LNCAP (cell line): ENCODE results near the gene APOB.

Experiments
- TF ChIP-seq, protein P1 (sequence below): fragments of 450-650 bp; IDR thresholded peaks from 2 replicates; pipeline ENCODE4 v1.5.1; 2017; ENCODE audit warnings: mild to moderate bottlenecking

The APOB gene

DNA sequence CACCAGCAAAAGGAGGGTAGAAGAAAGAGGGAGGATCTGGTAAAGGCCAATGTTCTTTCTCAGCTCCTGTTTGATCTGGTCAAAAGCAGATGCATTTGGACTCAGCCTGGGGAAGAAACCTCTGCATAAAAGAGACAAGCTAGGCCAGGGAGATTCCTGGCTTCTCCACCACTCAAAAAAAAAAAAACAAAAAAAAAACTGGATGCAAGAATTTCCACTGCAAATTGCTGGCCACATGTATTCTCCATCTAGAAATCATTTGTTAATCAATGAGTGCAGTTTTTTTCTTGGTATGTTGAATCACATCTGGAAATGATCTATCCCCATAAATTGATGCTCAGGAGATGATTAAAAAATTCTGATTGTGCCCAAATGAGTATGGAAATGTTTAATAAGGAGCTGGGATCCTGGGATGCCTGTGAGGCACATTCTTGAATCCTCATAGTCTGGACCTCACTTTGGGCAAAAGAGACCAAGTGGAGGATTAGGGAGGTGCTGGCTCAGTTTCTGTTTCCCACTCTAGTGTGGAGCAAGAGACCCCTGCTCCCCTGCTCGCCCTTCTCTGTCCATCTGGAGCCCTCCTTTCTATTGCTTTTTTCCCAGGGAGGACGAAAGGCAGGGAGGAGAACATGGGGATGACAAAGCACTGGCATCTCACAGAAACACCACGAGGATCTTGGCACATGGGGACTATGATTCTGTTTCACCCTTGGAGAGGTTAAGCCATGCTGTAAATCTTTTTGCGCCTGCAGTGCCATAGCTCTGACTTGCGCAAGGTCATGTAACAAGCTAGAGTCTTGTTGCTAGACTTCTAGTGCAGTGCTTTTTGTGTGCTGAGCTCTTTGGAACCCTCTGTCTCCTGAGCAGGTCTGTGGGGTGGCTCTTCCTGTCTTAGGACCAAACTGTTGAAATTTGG lies 57.6 kb downstream of the APOB start:
- TF ChIP-seq, protein P1, sequence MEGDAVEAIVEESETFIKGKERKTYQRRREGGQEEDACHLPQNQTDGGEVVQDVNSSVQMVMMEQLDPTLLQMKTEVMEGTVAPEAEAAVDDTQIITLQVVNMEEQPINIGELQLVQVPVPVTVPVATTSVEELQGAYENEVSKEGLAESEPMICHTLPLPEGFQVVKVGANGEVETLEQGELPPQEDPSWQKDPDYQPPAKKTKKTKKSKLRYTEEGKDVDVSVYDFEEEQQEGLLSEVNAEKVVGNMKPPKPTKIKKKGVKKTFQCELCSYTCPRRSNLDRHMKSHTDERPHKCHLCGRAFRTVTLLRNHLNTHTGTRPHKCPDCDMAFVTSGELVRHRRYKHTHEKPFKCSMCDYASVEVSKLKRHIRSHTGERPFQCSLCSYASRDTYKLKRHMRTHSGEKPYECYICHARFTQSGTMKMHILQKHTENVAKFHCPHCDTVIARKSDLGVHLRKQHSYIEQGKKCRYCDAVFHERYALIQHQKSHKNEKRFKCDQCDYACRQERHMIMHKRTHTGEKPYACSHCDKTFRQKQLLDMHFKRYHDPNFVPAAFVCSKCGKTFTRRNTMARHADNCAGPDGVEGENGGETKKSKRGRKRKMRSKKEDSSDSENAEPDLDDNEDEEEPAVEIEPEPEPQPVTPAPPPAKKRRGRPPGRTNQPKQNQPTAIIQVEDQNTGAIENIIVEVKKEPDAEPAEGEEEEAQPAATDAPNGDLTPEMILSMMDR: no peak

DNA sequence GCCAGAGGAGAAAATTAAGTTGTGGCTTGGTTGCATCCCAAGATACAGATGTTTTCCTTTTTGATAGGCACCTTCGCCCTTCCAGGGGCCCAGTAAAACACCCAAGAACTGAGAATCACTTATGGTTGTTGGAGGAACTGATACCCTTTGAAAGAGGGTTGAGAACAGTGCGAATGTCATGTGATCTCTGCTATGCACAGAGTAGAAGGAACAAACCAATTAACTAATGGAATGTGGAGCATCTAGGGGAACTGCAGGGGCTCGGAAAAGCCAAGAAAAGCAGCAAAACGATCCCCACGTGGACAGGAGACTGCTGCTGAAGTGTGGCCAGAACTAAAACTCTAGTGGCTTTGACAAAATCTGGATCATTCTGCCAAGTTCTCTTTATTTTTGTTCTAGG lies 58.8 kb downstream of the APOB start:
- TF ChIP-seq, protein P1: no peak

DNA sequence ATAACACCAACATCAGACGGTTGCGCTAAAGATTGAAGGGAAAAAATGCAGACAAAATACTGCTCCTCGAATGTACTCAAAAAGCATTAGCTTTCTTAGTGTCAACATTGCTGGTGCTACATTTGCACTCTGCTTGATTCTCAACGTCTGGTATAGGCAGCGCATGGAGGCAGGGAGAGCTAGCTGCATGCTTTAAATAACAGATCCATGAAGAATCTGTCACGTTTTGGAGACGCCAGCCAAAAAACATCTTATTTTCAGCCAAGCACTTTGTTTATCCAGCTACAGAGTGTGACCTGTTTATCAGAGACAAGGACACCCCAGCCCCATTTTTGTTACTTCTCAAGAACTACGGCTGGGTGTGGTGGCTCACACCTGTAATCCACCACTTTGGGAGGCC lies 59.5 kb downstream of the APOB start:
- TF ChIP-seq, protein P1: no peak

DNA sequence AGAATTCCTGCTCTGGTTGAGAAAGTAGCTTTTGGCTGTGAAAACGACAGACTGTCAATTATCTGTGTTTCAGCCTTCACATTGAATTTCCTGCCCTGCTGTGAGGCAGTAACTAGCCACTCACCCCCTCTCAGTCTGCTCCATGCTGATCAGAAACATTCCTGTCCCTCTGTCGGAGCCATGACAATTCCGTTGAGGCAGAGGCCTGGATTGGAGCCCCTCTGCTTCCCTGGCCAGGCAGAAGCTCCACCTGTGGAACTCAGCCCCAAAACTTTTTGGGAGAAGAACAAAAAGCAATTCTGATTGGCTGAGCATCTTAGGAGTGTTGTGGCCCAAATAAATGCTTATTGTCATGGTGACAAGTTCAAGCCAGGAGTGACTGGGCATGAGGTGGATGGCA lies 60.0 kb downstream of the APOB start:
- TF ChIP-seq, protein P1: no peak

DNA sequence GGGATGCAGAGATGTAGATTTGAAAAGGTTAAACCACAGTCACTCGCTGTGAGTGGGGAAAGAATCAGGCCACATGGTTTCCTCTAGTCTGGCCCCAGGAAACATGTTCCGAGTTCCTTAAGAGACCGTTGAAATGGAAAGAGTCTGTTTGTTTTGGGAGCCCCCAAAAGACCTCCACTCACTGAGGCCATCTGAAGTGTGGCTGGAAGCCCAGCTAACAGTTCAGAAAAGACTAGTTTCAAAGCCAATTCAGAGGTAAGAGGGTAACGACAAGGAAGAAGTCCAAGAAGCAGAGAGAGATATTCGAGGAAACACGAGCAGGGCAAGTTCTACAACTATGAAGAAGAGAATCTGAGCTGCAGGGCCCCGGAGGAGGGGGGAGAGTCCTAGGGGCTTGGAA lies 61.0 kb downstream of the APOB start:
- TF ChIP-seq, protein P1: no peak

DNA sequence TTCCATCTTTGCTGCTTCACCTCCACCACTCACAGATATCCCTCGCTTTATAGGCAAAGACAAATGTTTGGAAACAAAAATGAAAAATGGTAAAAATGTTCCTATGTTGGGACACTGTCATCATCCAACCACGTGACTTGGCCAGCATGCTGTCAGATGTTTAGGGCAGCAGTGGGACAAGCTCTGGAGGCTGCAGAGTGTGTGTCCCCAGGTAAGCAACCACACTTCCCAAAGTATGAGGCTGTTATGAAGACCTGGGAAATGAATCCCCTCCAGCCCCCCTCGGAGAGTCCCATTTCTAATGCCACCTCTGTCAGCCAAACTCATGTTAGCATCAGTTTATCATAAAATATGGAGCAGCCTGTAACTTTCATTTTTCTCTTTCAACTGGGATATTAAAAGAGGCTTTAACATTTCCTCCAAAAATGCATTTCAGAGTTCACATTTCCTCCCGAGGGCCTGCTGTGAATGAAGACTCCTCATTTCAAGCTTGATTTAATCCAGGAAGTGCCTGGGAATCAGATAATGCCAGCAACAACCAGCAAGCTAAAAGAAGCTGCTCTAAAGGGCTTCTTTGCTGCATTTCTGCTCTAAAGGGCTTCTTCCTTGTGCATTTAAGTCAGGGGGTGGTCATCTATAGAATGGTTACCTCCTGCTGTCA lies 66.2 kb downstream of the APOB start:
- TF ChIP-seq, protein P1: no peak

DNA sequence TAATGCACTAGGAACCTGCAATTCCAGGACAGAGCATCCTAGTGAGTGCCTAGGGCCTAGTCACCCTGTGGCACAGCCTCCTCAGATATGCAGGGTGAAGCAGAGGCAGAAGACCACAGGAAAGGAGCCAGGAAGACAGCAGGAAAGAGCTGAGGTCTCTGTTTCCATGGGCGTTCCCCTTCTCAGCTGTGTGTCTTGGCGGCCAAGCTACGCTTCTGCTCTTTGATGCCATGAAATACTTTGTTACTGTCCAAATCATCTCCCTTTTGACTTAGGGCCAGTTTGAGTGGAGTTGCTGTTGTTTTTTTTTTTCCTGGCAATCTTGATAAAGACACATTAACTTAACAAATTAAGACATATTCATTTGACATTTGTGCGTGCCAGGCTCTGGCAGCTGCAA lies 67.3 kb downstream of the APOB start:
- TF ChIP-seq, protein P1: no peak
